A172 (cell line): Measurements from ENCODE around the gene CETP. TPM values are rescaled to one million over a fixed set of nuclear protein-coding genes. Genes with fewer than 3 reads are reported as not detected.

Experiments used
- DNase-seq: peaks from one replicate; pipeline ENCODE4 v3.0.0-alpha.2; 2015; ENCODE audit warnings: low spot score
- total RNA-seq: library from RNA; depleted of rRNA; stranded (reverse); fragments of >200 nt; shearing (Covaris generic); gene quantifications from 2 replicates; pipeline ENCODE4 v1.2.3, GENCODE V29; 2014; rRNA removed

Gene CETP
- total RNA-seq, 1 experiment from 2014 or later = not detected

DNA sequence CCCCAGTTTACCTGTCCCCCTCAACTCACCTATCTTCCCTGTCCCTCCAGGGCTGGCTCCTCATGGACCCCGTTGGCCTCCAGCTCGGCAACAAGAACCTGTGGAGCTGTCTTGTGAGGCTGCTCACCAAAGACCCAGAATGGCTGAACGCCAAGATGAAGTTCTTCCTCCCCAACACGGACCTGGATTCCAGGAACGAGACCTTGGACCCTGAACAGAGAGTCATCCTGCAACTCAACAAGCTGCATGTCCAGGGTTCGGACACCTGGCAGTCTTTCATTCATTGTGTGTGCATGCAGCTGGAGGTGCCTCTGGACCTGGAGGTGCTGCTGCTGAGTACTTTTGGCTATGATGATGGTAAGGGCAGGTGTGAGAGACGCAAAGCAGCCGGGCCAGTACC is 58.9 kb downstream of the CETP start:
- no peak for DNase-seq

DNA sequence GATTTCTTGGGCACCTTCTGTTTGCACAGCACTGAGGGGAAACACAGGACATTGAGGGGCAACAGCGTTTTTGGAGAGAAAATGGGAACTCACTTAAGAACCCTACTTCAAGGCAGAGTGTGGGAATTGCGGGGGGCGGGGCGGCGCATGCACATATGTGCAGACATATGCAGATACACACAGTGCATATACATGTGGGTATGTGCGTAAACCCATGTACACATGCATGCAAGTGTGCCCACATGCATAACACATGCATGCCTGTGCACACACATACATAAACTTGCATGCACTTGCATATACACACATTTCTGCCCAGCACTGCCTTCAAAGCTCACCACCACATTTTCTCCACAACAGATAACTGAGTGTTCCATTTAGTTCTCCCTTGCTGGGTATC is 60.0 kb downstream of the CETP start:
- no peak for DNase-seq

DNA sequence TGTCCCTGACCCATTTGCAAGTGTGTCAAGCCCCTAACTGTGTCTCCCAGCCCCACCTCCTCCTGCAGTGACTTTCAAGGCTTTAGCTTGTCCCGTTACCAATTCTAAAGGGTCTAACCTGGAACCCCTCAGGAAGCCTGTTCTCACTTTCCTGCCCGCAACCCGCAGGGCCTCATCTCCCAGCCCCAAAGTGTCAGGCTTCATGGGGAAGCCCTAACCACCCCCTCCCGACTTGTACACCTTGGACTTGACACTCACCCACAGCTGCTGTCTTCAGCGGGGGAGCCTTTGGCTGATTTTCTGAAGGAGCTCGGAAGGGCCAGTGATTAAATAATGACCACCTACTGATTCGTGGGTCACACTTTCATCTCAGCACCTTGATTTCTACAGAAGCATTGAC is 60.7 kb downstream of the CETP start:
- DNase-seq = no peak

DNA sequence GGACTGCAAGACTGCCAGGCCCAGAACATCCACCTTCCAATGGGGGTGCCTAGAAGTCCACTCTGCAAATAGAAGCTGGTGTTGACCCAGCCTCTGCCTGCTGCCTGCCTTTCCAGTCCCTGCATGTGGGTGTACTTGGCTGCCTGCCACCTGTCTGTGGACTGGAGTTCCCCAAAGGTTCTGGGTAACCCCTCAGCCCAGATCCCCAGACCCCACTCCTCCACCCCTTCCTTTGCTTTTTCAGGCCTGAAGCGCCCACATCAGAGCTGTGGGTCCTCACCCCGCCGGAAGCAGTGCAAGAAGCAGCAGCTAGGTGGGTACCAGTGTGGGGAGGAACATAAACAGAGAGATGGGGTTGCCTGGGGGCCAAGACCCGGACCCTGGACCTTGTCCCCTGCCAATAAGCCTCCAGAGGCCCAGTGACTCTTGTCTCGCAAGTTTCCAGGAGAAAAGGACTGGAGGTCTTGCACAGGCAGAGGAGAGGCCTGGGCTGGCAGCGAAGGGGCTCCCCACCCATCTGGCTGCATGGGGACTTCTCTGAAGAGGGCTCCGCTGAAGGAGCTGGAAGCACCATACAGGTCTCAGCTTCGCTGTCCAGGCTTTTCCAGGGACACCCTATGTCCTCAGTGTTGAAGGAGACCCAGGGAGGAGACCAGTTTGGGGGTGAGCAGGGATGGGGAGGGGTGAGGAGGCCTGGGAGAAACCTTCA is 61.9 kb downstream of the CETP start:
- no peak for DNase-seq

DNA sequence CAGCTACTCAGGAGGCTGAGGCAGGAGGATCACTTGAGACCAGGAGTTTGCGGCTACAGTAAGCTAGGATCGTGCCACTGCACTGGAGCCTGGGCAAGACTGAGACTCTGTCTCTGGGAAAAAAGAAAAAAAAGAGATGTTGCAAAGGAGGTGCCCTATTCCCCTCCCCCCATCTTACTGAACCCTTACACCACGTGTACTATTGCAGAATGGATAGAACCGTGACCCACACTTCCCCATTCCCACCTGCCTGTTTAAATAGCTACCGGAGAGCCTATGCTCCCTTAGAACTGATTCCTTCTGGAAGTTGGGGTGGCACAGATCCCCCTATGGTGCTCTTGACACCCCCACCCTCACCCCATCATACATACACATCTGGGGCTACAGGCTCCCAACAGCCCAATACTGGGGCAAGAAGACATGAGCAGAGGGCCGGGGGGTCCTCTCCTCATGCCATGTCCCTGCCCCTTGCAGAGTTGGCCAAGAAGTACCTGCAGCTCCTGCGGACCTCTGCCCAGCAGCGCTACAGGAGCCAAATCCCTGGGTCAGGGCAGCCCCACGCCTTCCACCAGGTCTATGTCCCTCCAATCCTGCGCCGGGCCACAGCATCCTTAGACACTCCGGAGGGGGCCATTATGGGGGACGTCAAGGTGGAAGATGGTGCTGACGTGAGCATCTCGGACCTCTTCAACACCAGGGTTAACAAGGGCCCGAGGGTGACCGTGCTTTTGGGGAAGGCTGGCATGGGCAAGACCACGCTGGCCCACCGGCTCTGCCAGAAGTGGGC is 63.3 kb downstream of the CETP start:
- DNase-seq = no peak

DNA sequence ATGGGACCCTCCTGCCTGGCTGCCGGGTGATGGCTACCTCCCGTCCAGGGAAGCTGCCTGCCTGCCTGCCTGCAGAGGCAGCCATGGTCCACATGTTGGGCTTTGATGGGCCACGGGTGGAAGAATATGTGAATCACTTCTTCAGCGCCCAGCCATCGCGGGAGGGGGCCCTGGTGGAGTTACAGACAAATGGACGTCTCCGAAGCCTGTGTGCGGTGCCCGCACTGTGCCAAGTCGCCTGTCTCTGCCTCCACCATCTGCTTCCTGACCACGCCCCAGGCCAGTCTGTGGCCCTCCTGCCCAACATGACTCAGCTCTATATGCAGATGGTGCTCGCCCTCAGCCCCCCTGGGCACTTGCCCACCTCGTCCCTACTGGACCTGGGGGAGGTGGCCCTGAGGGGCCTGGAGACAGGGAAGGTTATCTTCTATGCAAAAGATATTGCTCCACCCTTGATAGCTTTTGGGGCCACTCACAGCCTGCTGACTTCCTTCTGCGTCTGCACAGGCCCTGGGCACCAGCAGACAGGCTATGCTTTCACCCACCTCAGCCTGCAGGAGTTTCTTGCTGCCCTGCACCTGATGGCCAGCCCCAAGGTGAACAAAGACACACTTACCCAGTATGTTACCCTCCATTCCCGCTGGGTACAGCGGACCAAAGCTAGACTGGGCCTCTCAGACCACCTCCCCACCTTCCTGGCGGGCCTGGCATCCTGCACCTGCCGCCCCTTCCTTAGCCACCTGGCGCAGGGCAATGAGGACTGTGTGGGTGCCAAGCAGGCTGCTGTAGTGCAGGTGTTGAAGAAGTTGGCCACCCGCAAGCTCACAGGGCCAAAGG is 64.4 kb downstream of the CETP start:
- no peak for DNase-seq

DNA sequence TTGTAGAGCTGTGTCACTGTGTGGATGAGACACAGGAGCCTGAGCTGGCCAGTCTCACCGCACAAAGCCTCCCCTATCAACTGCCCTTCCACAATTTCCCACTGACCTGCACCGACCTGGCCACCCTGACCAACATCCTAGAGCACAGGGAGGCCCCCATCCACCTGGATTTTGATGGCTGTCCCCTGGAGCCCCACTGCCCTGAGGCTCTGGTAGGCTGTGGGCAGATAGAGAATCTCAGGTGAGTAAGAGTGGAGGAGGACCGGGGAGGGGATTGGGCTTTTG is 65.0 kb downstream of the CETP start:
- no peak for DNase-seq

DNA sequence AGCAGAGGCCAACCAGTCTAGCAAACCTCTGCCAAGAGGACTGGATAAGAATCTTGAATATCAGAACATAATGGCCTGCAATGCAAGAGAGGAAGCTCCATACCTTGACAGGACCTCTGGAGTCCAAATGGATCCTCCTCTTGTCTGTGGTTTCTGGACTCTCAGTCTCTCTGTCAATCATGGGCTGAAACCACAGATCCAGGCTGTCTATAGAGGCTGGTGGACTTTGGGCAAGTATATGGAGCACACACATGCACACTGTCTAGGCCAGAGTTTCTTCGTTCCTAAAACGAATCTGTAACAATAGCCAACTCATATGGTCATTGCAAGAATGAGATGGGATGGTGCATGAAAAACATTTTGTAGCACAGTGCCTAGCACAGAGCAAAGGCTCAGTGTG is 65.3 kb downstream of the CETP start:
- no peak for DNase-seq

DNA sequence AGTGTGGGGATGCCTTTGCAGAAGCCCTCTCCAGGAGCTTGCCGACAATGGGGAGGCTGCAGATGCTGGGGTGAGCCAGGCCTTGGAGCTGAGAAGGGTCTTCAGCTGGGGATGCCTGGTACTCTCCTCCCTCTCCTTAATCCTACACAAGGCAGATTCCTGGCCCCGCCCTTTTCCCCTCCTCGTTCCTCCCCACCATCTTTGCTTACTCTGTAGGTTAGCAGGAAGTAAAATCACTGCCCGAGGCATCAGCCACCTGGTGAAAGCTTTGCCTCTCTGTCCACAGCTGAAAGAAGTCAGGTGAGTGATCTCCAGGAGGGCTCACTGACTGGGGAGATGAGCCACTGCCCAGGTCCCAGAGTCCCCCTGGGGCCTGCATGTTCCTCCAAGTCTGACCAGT is 66.3 kb downstream of the CETP start:
- no peak for DNase-seq

DNA sequence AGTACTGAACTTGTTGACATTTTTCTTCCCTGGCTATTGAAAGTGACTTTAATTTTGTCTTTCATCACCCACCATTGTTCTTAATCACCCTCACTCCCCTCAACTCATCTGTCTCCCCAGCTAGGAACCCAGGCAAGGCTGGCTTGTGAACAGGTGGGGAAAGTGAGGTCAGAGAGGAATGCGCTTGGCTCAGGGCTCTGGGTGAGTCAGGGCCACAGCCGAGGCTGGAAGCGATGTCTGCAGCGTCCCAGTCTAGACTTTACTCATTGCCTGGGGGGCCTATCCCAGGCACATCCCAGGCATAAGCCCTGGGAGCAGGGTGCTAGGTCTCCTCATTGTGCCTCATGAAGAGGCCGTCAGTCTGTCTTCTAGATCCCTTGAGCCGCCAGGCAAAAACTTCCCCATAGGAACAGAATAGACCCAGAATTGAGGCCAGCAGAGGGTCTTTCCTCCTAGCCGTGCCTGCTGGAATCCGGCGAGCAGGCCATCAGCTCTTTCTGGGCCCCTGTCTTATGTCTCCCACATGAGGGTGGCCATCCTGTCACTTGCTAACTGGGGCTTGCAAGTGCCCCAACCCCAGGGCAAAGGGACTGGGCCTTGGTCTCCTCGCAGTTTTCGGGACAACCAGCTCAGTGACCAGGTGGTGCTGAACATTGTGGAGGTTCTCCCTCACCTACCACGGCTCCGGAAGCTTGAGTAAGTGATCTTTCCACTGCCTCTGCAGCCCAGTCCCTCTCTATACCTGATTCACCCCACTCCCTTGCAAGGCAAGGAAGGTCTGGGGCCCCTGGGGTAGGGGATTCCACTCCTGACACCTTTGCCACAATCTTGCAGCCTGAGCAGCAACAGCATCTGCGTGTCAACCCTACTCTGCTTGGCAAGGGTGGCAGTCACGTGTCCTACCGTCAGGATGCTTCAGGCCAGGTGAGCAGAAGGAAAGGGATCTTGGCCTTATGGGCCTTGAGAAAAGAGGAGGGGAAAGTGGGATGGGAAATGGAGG is 67.7 kb downstream of the CETP start:
- DNase-seq = peak; percentile 29

DNA sequence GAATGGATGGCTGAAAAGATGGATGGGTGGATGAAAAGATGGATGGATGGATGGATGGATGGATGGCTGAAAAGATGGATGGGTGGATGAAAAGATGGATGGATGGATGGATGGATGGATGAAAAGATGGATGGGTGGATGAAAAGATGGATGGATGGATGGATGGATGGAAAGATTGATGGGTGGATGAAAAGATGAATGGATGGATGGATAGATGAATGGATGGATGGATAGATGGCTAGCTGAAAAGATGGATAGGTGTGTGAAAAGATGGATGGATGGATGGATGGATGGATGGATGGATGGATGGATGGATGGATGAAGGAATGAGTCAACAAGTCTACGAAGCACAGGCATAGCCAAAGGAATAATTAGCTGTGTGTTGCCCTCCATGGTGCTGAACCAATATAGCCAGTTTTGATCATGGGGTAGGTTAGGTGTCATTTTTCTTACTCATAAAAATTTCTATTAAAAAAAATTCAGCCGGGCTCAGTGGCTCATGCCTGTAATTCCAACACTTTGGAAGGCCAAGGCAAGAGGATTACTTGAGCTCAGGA is 68.7 kb downstream of the CETP start:
- DNase-seq = no peak

DNA sequence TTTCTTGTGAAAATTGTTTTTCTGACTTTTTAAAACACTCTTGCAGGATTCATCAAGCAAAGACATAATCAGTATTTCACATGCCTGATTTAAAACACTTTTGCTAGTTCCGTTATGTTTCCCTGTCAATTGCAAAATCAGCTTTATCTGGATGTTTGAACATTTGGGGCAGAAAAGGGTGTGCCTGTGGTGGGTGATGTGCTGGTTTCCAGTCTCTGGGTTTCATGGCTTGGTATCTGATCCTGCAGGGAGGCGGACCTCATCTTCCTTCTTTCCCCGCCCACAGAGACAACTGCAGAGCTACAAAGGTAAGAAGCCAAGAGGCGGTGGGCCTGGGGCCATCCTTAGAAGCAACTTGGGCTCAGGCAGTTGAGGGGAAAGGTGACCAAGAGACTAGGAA is 69.4 kb downstream of the CETP start:
- no peak for DNase-seq

DNA sequence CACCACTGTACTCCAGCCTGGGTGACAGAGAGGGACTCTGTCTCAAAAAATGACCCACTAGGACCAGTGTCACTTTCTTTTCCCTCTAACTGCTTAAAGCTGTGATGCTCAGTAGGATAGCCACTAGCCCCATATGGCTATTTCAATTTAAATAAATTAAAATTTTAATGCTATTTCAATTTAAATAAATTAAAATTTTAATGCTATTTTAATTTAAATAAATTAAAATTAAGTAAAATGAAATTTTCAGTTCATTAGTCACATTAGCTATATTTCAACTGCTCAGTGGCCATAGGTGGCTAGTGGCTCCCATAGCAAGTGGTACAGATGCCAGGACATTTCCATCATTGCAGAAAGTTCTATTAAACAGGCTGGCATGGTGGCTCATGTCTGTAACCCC is 70.6 kb downstream of the CETP start:
- DNase-seq = no peak

DNA sequence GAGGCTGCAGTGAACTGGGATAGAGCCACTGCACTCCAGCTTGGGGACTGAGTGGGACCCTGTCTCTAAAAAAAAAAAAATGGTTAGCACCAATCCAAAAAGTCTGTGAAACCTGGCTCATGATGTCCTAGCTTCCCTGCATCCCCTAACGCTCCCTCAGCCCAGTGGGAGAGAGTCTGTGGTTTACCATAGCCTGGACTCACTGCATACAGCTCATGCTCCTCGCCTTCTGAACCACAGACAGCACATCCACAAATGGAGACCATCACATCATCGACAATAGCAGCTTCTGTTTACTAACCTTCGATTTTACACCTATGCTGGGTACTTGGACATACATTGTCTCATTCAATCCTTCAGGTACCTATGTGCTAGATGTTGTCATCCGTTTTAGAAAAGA is 71.2 kb downstream of the CETP start:
- DNase-seq = no peak

Other genes with a start within 250 kb of the CETP start
- 134 and 139 TPM in 2 replicates for gene NUP93, start 231.8 kb upstream of the CETP start, total RNA-seq
- not detected in 2 replicates for gene SLC12A3, start 96.7 kb upstream of the CETP start, total RNA-seq
- 35.0 and 55.6 TPM in 2 replicates for gene HERPUD1, start 29.8 kb upstream of the CETP start, total RNA-seq
- gene NLRC5, start 27.6 kb downstream of the CETP start, total RNA-seq = 15.0 and 20.2 TPM in 2 replicates
- 40.5 and 43.0 TPM in 2 replicates for gene CPNE2, start 130.6 kb downstream of the CETP start, total RNA-seq
- gene PSME3IP1, start 224.1 kb downstream of the CETP start, total RNA-seq = 170 and 232 TPM in 2 replicates
- gene RSPRY1, start 224.4 kb downstream of the CETP start, total RNA-seq = 25.8 and 28.7 TPM in 2 replicates